MM.1S (cell line): ENCODE results near the gene CFI.

Source experiments
- EZH2 ChIP-seq: fragments of 300-600 bp; sonication (generic); optimal IDR thresholded peaks from 2 replicates; pipeline ENCODE3; 2017; ENCODE audit warnings: low read depth, mild to moderate bottlenecking, antibody characterized with exemption, low read length, mixed read lengths
- EZH2phosphoT487 ChIP-seq: fragments of 300-600 bp; sonication (generic); IDR thresholded peaks from 2 replicates; pipeline ENCODE4 v1.6.1; 2018; ENCODE audit warnings: antibody characterized with exemption, low read length
- TF ChIP-seq, protein P1 (sequence below): fragments of 300-600 bp; sonication (generic); IDR thresholded peaks from 2 replicates; pipeline ENCODE4 v1.5.1; 2016; ENCODE audit warnings: antibody characterized with exemption, low read length, mixed read lengths

DNA sequence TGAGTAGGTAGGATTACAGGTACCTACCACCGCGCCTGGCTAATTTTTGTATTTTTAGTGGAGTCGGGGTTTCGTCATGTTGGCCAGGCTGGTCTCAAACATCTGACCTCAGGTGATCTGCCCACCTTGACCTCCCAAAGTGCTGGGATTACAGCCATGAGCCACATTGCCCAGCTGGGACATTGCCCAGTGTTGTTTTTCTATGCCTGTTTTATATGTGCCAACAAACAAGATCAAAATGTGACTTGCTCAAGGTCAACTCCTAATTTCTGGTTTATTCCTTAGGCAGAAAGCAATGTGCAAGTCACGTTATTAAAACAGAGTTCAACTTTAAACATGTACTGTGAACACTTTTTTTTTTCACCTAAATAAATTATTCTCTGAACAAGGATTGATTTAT lies 48.8 kb upstream of the CFI start:
- TF ChIP-seq, protein P1, sequence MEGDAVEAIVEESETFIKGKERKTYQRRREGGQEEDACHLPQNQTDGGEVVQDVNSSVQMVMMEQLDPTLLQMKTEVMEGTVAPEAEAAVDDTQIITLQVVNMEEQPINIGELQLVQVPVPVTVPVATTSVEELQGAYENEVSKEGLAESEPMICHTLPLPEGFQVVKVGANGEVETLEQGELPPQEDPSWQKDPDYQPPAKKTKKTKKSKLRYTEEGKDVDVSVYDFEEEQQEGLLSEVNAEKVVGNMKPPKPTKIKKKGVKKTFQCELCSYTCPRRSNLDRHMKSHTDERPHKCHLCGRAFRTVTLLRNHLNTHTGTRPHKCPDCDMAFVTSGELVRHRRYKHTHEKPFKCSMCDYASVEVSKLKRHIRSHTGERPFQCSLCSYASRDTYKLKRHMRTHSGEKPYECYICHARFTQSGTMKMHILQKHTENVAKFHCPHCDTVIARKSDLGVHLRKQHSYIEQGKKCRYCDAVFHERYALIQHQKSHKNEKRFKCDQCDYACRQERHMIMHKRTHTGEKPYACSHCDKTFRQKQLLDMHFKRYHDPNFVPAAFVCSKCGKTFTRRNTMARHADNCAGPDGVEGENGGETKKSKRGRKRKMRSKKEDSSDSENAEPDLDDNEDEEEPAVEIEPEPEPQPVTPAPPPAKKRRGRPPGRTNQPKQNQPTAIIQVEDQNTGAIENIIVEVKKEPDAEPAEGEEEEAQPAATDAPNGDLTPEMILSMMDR, result no peak
- TF ChIP-seq EZH2phosphoT487 (no peak), EZH2 (no peak)
